Cardiac muscle cell (in vitro differentiated cells and primary cell): ENCODE data around the gene KRTAP10-7. TPM values are rescaled to one million over a fixed set of nuclear protein-coding genes. Genes with fewer than 3 reads are reported as not detected.
"Not testable (repeated sequence)": the region's sequence is repeated elsewhere in the genome, so short reads cannot be mapped to it uniquely, and the experiment has no call there.

Experiments used
- DNase-seq, 2 donors: peaks; one replicate each; pipeline versions ENCODE4 v3.0.0 to v3.0.0-alpha.2; 2010 to 2017; ENCODE audit warnings: low read depth in 1 of 2, low spot score in 1 of 2
- H3K27ac ChIP-seq: fragments of 200-600 bp; sonication (generic); 2 replicates; pipeline ENCODE4 v1.5.1; 2016
- H3K27me3 ChIP-seq: fragments of 200-600 bp; sonication (generic); 2 replicates; pipeline ENCODE4 v1.6.0; 2016; ENCODE audit warnings: control low read depth
- H3K36me3 ChIP-seq: fragments of 200-600 bp; sonication (generic); 2 replicates; pipeline ENCODE4 v1.5.1; 2016; ENCODE audit warnings: control low read depth
- H3K4me1 ChIP-seq: fragments of 200-600 bp; sonication (generic); 2 replicates; pipeline ENCODE4 v1.8.1; 2017; ENCODE audit warnings: low read depth, mild to moderate bottlenecking, mixed run types
- H3K4me3 ChIP-seq: fragments of 200-600 bp; sonication (generic); 2 replicates; pipeline ENCODE4 v1.5.1; 2016; ENCODE audit warnings: mild to moderate bottlenecking
- H3K9me3 ChIP-seq: fragments of 200-600 bp; sonication (generic); 2 replicates; pipeline ENCODE4 v1.5.1; 2017; ENCODE audit warnings: low read depth, mild to moderate bottlenecking, control low read depth
- CTCF ChIP-seq: IDR thresholded peaks from 2 replicates; pipeline ENCODE4 v1.5.1; 2012; ENCODE audit warnings: low read depth, mild to moderate bottlenecking, low read length
- polyA plus RNA-seq: library from polyadenylated mRNA; unstranded; fragments of >200 nt; fragmentation: Nextera tagmentation; extraction: Ambion mirVana; gene quantifications from 2 replicates; pipeline ENCODE4 v1.2.1, GENCODE V29; 2016
- total RNA-seq: library from RNA; depleted of rRNA; stranded (reverse); fragments of >200 nt; gene quantifications from 2 replicates; pipeline ENCODE4 v1.2.3, GENCODE V29; 2016

Gene KRTAP10-7
- total and polyA plus RNA-seq, 2 experiments from 2014 or later = not detected

- no peaks in the 10 kb centered on the region for H3K9me3 ChIP-seq
- H3K4me1 ChIP-seq = no peaks in the 10 kb centered on the region
- H3K27ac ChIP-seq = no peak overlapping the region
- H3K4me3 ChIP-seq = no peak overlapping the region
- H3K36me3 ChIP-seq = no peaks in the 10 kb centered on the region
- H3K27me3 ChIP-seq = no peaks in the 10 kb centered on the region
- TF ChIP-seq CTCF = no peak
- DNase-seq = no peak
These were observed 3.5 kb downstream of the KRTAP10-7 start for GRCh38 chr21:44603911-44604310.

- H3K27ac ChIP-seq = no peak overlapping the region
- H3K27me3 ChIP-seq = no peaks in the 10 kb centered on the region
- H3K4me1 ChIP-seq = no peaks in the 10 kb centered on the region
These were observed 6.1 kb downstream of the KRTAP10-7 start for GRCh38 chr21:44606495-44606894.

GRCh38 chr21:44609193-44609592, 8.8 kb downstream of the KRTAP10-7 start:
- DNase-seq = no peak
- Histone ChIP-seq H3K9me3 (no peaks in the 10 kb centered on the region), H3K27me3 (no peaks in the 10 kb centered on the region), H3K4me1 (no peaks in the 10 kb centered on the region), H3K4me3 (no peak overlapping the region), H3K27ac (no peak overlapping the region), H3K36me3 (no peaks in the 10 kb centered on the region)
- no peak for TF ChIP-seq CTCF

More at GRCh38 chr21:44606495-44606894, 6.1 kb downstream of the KRTAP10-7 start:
- TF ChIP-seq CTCF = no peak
- no peak for DNase-seq
- Histone ChIP-seq H3K36me3 (no peaks in the 10 kb centered on the region), H3K9me3 (no peaks in the 10 kb centered on the region), H3K4me3 (no peak overlapping the region)

GRCh38 chr21:44610157-44610843, 9.9 kb downstream of the KRTAP10-7 start:
- H3K4me1 ChIP-seq, H3K36me3 ChIP-seq, H3K27ac ChIP-seq, H3K27me3 ChIP-seq, H3K9me3 ChIP-seq, DNase-seq, H3K4me3 ChIP-seq: not testable (repeated sequence)

GRCh38 chr21:44611551-44611950, 11.2 kb downstream of the KRTAP10-7 start:
- Histone ChIP-seq H3K4me3 (no peak overlapping the region), H3K9me3 (no peaks in the 10 kb centered on the region), H3K36me3 (no peaks in the 10 kb centered on the region), H3K27me3 (no peaks in the 10 kb centered on the region), H3K27ac (no peak overlapping the region), H3K4me1 (no peaks in the 10 kb centered on the region)
- no peak for DNase-seq
- no peak for TF ChIP-seq CTCF

- Histone ChIP-seq H3K4me3 (no peak within 1 kb of the TSS), H3K27me3 (no peaks in the 10 kb centered on the region), H3K27ac (no peak within 1 kb of the TSS), H3K4me1 (no peaks in the 10 kb centered on the region), H3K9me3 (no peaks in the 10 kb centered on the region), H3K36me3 (no peaks in the 10 kb centered on the region)
- TF ChIP-seq CTCF = no peak
- DNase-seq = no peak
These were observed 11.7 kb downstream of the KRTAP10-7 start, which contains the start of gene KRTAP10-8 for GRCh38 chr21:44612029-44612486. KRTAP10-8 (plus strand) TSS chr21:44612079; CDS start chr21:44612101, 22 bp downstream.
